RWPE2 (cell line): ENCODE data around the gene ROR2.
"Not testable (repeated sequence)": the region's sequence is repeated elsewhere in the genome, so short reads cannot be mapped to it uniquely, and the experiment has no call there.

Experiments
- ATAC-seq: fragments of 200-7000 bp; cut with Tn5 transposase; 3 replicates; pipeline ENCODE4 v1.9.1; 2021; ENCODE audit warnings: low read depth
- DNase-seq: peaks from one replicate; pipeline ENCODE4 v3.0.0-alpha.2; 2020; ENCODE audit warnings: low spot score
- H3K27ac ChIP-seq: fragments of 450-650 bp; 2 replicates; pipeline ENCODE4 v1.5.1; 2017; ENCODE audit warnings: mild to moderate bottlenecking; ENCODE audit not compliant: poor library complexity, severe bottlenecking
- H3K27me3 ChIP-seq: fragments of 250-450 bp; sonication (Bioruptor Pico); 2 replicates; pipeline ENCODE4 v1.5.1; 2021; ENCODE audit warnings: mild to moderate bottlenecking, moderate library complexity; ENCODE audit not compliant: insufficient read depth, poor library complexity, severe bottlenecking
- H3K36me3 ChIP-seq: fragments of 250-450 bp; sonication (Bioruptor Pico); 2 replicates; pipeline ENCODE4 v1.5.1; 2020; ENCODE audit warnings: low read depth, mild to moderate bottlenecking, moderate library complexity
- H3K4me1 ChIP-seq: fragments of 250-450 bp; sonication (Bioruptor Pico); 2 replicates; pipeline ENCODE4 v1.5.1; 2021; ENCODE audit warnings: mild to moderate bottlenecking, moderate library complexity; ENCODE audit not compliant: insufficient read depth, poor library complexity, severe bottlenecking
- H3K4me3 ChIP-seq: fragments of 250-450 bp; sonication (Bioruptor Pico); 2 replicates; pipeline ENCODE4 v1.5.1; 2021; ENCODE audit warnings: mild to moderate bottlenecking, moderate library complexity; ENCODE audit not compliant: severe bottlenecking
- H3K9me3 ChIP-seq: fragments of 250-450 bp; sonication (Bioruptor Pico); 2 replicates; pipeline ENCODE4 v1.5.1; 2021; ENCODE audit warnings: mild to moderate bottlenecking, moderate library complexity; ENCODE audit not compliant: severe bottlenecking
- TF ChIP-seq, protein P1 (sequence below): fragments of 450-650 bp; IDR thresholded peaks from one replicate; pipeline ENCODE4 v1.5.1; 2017; ENCODE audit warnings: mild to moderate bottlenecking, moderate library complexity; ENCODE audit not compliant: poor library complexity, severe bottlenecking

The ROR2 gene

DNA sequence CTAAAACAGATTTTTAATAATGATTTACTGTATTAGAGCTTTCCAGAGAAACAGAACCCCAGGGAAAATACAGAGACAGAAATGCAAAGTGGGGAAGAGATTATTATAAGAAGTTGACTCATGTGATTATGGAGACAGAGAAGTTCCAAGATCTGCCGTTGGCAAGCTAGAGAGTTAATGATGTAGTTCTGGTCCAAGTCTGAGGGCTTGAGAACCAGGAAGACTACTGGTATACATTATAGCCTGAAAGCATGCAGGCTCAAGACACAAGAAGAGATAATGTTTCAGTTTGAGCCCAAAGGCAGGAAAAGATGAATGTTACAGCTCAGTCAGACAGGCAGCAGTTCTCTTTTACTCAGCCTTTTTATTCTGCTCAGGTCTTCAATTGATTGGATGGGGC is 427.5 kb downstream of the ROR2 start:
- DNase-seq (no peak), ATAC-seq (no peak)
- no peaks in the 10 kb centered on the region; the same call in 1 of the 2 replicates for H3K36me3 ChIP-seq
- no peaks in the 10 kb centered on the region for H3K27me3 ChIP-seq
- H3K27ac ChIP-seq = no peak overlapping the region
- TF ChIP-seq, protein P1, sequence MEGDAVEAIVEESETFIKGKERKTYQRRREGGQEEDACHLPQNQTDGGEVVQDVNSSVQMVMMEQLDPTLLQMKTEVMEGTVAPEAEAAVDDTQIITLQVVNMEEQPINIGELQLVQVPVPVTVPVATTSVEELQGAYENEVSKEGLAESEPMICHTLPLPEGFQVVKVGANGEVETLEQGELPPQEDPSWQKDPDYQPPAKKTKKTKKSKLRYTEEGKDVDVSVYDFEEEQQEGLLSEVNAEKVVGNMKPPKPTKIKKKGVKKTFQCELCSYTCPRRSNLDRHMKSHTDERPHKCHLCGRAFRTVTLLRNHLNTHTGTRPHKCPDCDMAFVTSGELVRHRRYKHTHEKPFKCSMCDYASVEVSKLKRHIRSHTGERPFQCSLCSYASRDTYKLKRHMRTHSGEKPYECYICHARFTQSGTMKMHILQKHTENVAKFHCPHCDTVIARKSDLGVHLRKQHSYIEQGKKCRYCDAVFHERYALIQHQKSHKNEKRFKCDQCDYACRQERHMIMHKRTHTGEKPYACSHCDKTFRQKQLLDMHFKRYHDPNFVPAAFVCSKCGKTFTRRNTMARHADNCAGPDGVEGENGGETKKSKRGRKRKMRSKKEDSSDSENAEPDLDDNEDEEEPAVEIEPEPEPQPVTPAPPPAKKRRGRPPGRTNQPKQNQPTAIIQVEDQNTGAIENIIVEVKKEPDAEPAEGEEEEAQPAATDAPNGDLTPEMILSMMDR = no peak
- H3K4me3 ChIP-seq = no peak overlapping the region
- H3K4me1 ChIP-seq = no peaks in the 10 kb centered on the region
- no peaks in the 10 kb centered on the region for H3K9me3 ChIP-seq

DNA sequence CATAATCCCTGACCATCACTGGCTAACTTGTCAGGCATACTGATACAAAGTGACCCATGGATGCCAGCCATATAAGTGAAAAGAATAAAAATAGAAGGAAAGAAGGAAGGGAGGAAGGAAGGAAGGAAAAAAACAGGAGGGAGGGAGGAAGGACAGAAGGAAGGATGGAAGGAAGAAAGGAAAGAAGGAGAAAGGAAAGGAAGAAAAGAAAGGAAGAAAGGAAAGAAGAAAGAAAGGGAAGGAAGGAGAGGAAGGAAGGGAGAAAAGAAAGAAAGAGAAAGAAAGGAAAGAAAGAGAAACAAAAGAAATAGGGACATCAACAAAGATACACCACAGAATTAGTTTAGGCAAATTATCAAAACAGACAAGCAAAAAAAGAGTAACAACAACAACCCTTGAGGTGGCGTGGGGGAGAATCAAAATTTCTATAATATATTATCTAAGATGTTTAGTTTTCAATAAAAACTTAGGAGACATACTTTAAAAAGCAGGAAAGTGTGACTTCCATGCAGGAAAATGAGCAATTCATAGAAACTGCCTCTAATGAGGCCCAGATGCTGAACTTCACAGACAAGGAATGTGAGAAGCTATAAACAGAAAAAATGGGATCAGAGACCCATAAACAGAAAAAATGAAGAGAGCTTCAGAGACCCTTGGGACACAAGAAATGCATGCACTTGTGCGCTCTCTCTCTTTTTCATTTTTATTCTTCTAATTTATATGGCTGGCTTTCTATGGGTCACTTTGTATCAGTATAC is 430.3 kb downstream of the ROR2 start:
- no peaks in the 10 kb centered on the region for H3K9me3 ChIP-seq
- no peaks in the 10 kb centered on the region; the same call in 1 of the 2 replicates for H3K36me3 ChIP-seq
- ATAC-seq (no peak), DNase-seq (no peak)
- TF ChIP-seq, protein P1 = no peak
- no peak overlapping the region for H3K4me3 ChIP-seq
- H3K4me1 ChIP-seq = no peaks in the 10 kb centered on the region
- no peaks in the 10 kb centered on the region for H3K27me3 ChIP-seq
- H3K27ac ChIP-seq = no peak overlapping the region

DNA sequence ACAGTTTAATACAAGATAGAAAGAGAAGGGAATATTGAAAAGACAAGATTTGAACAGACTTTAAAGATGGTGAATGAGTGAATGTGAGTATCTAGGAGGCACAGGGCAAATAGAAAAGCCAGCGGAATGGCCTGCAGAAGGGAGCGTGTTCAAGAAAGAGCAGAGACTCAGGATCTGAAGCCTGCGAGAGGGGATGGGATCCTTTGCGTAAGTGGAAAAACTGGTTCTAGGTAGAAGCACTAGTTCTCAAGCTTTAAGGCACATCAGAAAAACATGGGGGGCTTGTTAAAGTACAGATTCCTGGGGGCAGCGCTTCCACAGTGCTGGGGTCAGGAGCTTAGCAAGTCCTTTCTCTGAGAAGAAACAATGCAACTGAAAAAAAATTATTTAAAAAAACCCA is 431.6 kb downstream of the ROR2 start:
- Histone ChIP-seq H3K4me1 (no peaks in the 10 kb centered on the region), H3K36me3 (no peaks in the 10 kb centered on the region; the same call in 1 of the 2 replicates), H3K4me3 (no peak overlapping the region), H3K27me3 (no peaks in the 10 kb centered on the region), H3K9me3 (no peaks in the 10 kb centered on the region), H3K27ac (no peak overlapping the region)
- no peak for DNase-seq
- TF ChIP-seq, protein P1 = no peak
- no peak for ATAC-seq

DNA sequence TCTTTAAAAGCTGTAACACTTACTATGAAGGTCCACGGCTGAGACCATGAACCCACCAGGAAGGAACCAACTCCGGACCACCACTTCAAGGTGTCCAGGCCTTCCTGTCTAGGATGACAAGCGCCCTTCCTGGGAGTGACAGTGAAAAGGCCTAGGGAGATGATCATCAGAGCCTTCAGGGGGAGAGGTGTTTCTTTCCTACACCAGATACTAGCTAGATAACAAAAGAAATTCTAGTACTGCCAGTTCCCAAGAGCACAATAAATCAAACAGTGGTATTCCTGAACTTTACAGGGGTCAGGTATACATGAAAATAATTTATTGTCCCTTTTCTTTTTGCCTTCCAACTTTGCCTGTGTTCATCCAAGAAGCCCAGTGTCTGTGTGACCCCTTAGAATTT is 432.2 kb downstream of the ROR2 start:
- Histone ChIP-seq H3K27me3 (no peaks in the 10 kb centered on the region), H3K4me1 (no peaks in the 10 kb centered on the region), H3K9me3 (no peaks in the 10 kb centered on the region), H3K27ac (no peak overlapping the region), H3K4me3 (no peak overlapping the region), H3K36me3 (no peaks in the 10 kb centered on the region; the same call in 1 of the 2 replicates)
- DNase-seq (no peak), ATAC-seq (no peak)
- TF ChIP-seq, protein P1 = no peak

DNA sequence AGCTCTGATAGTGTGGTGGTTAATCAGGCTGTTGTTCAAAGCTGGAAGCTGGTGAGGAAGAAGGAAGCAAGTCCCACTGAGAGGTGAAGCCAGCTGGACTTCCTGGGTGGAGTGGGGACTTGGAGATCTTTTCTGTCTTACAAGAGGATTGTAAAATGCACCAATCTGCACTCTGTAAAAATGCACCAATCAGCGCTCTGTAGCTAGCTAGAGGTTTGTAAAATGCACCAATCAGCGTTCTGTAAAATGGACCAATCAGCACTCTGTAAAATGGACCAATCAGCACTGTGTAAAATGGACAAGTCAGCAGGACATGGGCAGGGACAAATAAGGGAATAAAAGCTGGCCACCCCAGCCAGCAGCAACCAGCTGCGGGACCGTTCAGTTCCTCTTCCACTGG is 432.7 kb downstream of the ROR2 start:
- not testable (repeated sequence) for H3K27me3 ChIP-seq, H3K4me3 ChIP-seq, DNase-seq, H3K9me3 ChIP-seq, H3K36me3 ChIP-seq, H3K4me1 ChIP-seq, H3K27ac ChIP-seq, ATAC-seq
